ENCODE data around the gene RAF1. TPM values are rescaled to one million over a fixed set of nuclear protein-coding genes. Genes with fewer than 3 reads are reported as not detected.

Gene RAF1
- total and polyA plus RNA-seq, 3 donors from 2014 or later: 68.7 to 138 (median 133) TPM

- H3K36me3 ChIP-seq (ENCODE audit: low read depth, missing control alignments): peaks cover 3% of the 10 kb centered on the region
- no peak for TF ChIP-seq POLR2A (IDR thresholded peaks at IDR 0.05)
- TF ChIP-seq CTCF (IDR thresholded peaks at IDR 0.05): no peak
- H3K4me3 ChIP-seq: no peak overlapping the region
- peaks cover 6% of the 10 kb centered on the region for H3K4me1 ChIP-seq
- intact Hi-C loops (cut with DNase I; ENCODE audit: low total_unique reads): no loop called here
- H3K27me3 ChIP-seq: no peaks in the 10 kb centered on the region
- DNase-seq: no peak
- H3K27ac ChIP-seq: no peak overlapping the region
- no peaks in the 10 kb centered on the region for H3K9me3 ChIP-seq
- WGBS, 2 donors: 55 to 100% methylated on average over 1 to 2 of the region's 2 CpGs
These were observed 79.8 kb downstream of the RAF1 start for GRCh38 chr3:12584083-12584482.

GRCh38 chr3:12583280-12583679 lies 80.6 kb downstream of the RAF1 start:
- intact Hi-C loops (cut with DNase I; ENCODE audit: low total_unique reads): no loop called here
- H3K36me3 ChIP-seq (ENCODE audit: low read depth, missing control alignments): peaks cover 3% of the 10 kb centered on the region

GRCh38 chr3:12582730-12583129 lies 81.2 kb downstream of the RAF1 start:
- TF ChIP-seq POLR2A (IDR thresholded peaks at IDR 0.05) (no peak), CTCF (IDR thresholded peaks at IDR 0.05) (no peak)
- no peak for DNase-seq
- Histone ChIP-seq H3K4me1 (peaks cover 6% of the 10 kb centered on the region), H3K27me3 (no peaks in the 10 kb centered on the region), H3K9me3 (no peaks in the 10 kb centered on the region), H3K36me3 (ENCODE audit: low read depth, missing control alignments) (peaks cover 3% of the 10 kb centered on the region), H3K27ac (no peak overlapping the region), H3K4me3 (no peak overlapping the region)
- intact Hi-C loops (cut with DNase I; ENCODE audit: low total_unique reads): no loop called here
- WGBS, 2 donors: 78 to 83% methylated on average over 4 of the region's 4 CpGs

More at GRCh38 chr3:12583280-12583679, 80.6 kb downstream of the RAF1 start:
- no peak for TF ChIP-seq POLR2A (IDR thresholded peaks at IDR 0.05)
- no peak for TF ChIP-seq CTCF (IDR thresholded peaks at IDR 0.05)
- no peaks in the 10 kb centered on the region for H3K27me3 ChIP-seq
- no peak overlapping the region for H3K4me3 ChIP-seq
- H3K4me1 ChIP-seq: peaks cover 6% of the 10 kb centered on the region
- no peaks in the 10 kb centered on the region for H3K9me3 ChIP-seq
- DNase-seq: no peak
- no peak overlapping the region for H3K27ac ChIP-seq

- TF ChIP-seq CTCF (IDR thresholded peaks at IDR 0.05) (no peak), POLR2A (IDR thresholded peaks at IDR 0.05) (no peak)
- peaks cover 6% of the 10 kb centered on the region for H3K4me1 ChIP-seq
- no peaks in the 10 kb centered on the region for H3K9me3 ChIP-seq
- H3K27me3 ChIP-seq: no peaks in the 10 kb centered on the region
- no peak for DNase-seq
- H3K4me3 ChIP-seq: no peak overlapping the region
- WGBS, 2 donors: 28 to 41% methylated on average over 3 of the region's 3 CpGs
- peaks cover 3% of the 10 kb centered on the region for H3K36me3 ChIP-seq (ENCODE audit: low read depth, missing control alignments)
- intact Hi-C loops (cut with DNase I; ENCODE audit: low total_unique reads): no loop called here
- peak overlapping the region in 1 of 2 donors; percentile 56 for H3K27ac ChIP-seq
These were observed 84.0 kb downstream of the RAF1 start for GRCh38 chr3:12579905-12580304.

GRCh38 chr3:12579456-12579855 lies 84.5 kb downstream of the RAF1 start:
- no peak for TF ChIP-seq CTCF (IDR thresholded peaks at IDR 0.05)
- peak overlapping the region in 1 of 2 donors; percentile 56 for H3K27ac ChIP-seq
- peaks cover 9% of the 10 kb centered on the region for H3K4me1 ChIP-seq
- H3K4me3 ChIP-seq: no peak overlapping the region
- peaks cover 3% of the 10 kb centered on the region for H3K36me3 ChIP-seq (ENCODE audit: low read depth, missing control alignments)
- no peak for DNase-seq
- 82 to 95% methylated on average over 3 of the region's 3 CpGs for WGBS, 2 donors
- intact Hi-C loops (cut with DNase I; ENCODE audit: low total_unique reads): no loop called here
- H3K27me3 ChIP-seq: no peaks in the 10 kb centered on the region
- H3K9me3 ChIP-seq: no peaks in the 10 kb centered on the region
